Measurements from ENCODE around the gene BSPRY. TPM values are rescaled to one million over a fixed set of nuclear protein-coding genes. Genes with fewer than 3 reads are reported as not detected.

The BSPRY gene
- total and polyA plus RNA-seq, 2 of the 13 experiments (the other 11 are each of a cell fraction or from before 2014, with no cell fraction given), result 0.09 to 0.26 TPM

- TF ChIP-seq KDM5B (CRISPR knock-in tag; IDR thresholded peaks at IDR 0.05; ENCODE audit: borderline replicate concordance) (0 out of 2 replicates have a peak, but pooled peaks have one; percentile 52), ELK4 (CRISPR knock-in tag; IDR thresholded peaks at IDR 0.05; ENCODE audit: borderline replicate concordance) (no peak), NR2C2 (CRISPR knock-in tag; IDR thresholded peaks at IDR 0.05; ENCODE audit: borderline replicate concordance) (peak; percentile 69; the same call in 1 of the 2 replicates), ZNF580 (CRISPR knock-in tag; IDR thresholded peaks at IDR 0.05; ENCODE audit: borderline replicate concordance, low read depth) (peak; percentile 70; the same call in 1 of the 2 replicates), ZNF776 (CRISPR knock-in tag; IDR thresholded peaks at IDR 0.05) (0 out of 2 replicates have a peak, but pooled peaks have one; percentile 42), ZBED4 (CRISPR knock-in tag; IDR thresholded peaks at IDR 0.05; ENCODE audit: borderline replicate concordance) (no peak), HDAC1 (CRISPR knock-in tag; IDR thresholded peaks at IDR 0.05) (peak; percentile 83), THYN1 (CRISPR knock-in tag; IDR thresholded peaks at IDR 0.05; ENCODE audit: borderline replicate concordance, low read depth) (0 out of 2 replicates have a peak, but pooled peaks have one; percentile 17), ZNF562 (CRISPR knock-in tag; IDR thresholded peaks at IDR 0.05; ENCODE audit: borderline replicate concordance) (no peak), GZF1 (CRISPR knock-in tag; IDR thresholded peaks at IDR 0.05) (no peak), FUBP1 (CRISPR knock-in tag; IDR thresholded peaks at IDR 0.05; ENCODE audit: borderline replicate concordance) (no peak), DNMT3B (CRISPR knock-in tag; conservative IDR thresholded peaks at IDR 0.05) (0 out of 2 replicates have a peak, but pooled peaks have one; percentile 54), ZNF616 (CRISPR knock-in tag; IDR thresholded peaks at IDR 0.05; ENCODE audit: low read depth) (no peak), ZNF574 (CRISPR knock-in tag; IDR thresholded peaks at IDR 0.05) (peak; percentile 50)
Measured at GRCh38 chr9:113395000-113395861, 45.9 kb downstream of the BSPRY start (continued).
